Lung (tissue), 12 donors: ENCODE data around the gene UBXN1. TPM values are rescaled to one million over a fixed set of nuclear protein-coding genes. Genes with fewer than 3 reads are reported as not detected.

Experiments used
- ATAC-seq: fragments of 200-7000 bp; cut with Tn5 transposase; one replicate; pipeline ENCODE4 v1.9.1; 2020; ENCODE audit warnings: moderate number of reproducible peaks; ENCODE audit not compliant: insufficient read depth, low FRiP score
- DNase-seq, 3 donors: peaks; one replicate each; pipeline ENCODE4 v3.0.0-alpha.2; 2013 to 2017
- H3K27ac ChIP-seq, 2 donors: one replicate each; pipeline ENCODE4 v1.5.1; 2013; ENCODE audit warnings: mild to moderate bottlenecking in 2 of 2, moderate library complexity in 2 of 2, control low read depth in 1 of 2, inconsistent platforms in 1 of 2, low read depth in 1 of 2, low read length in 1 of 2
- H3K27me3 ChIP-seq, 3 donors: one replicate each; pipeline ENCODE4 v1.5.1; 2013; ENCODE audit warnings: low read length in 2 of 3; ENCODE audit not compliant: control insufficient read depth in 3 of 3, insufficient read depth in 3 of 3
- H3K36me3 ChIP-seq, 4 donors: one replicate each; pipeline ENCODE4 v1.5.1; 2013; ENCODE audit warnings: low read length in 4 of 4, mild to moderate bottlenecking in 1 of 4, moderate library complexity in 1 of 4; ENCODE audit not compliant: control insufficient read depth in 4 of 4, insufficient read depth in 4 of 4
- H3K4me1 ChIP-seq, 5 donors: one replicate each; pipeline ENCODE4 v1.5.1; 2013; ENCODE audit warnings: low read length in 5 of 5, mild to moderate bottlenecking in 2 of 5, moderate library complexity in 1 of 5; ENCODE audit not compliant: control insufficient read depth in 5 of 5, insufficient read depth in 5 of 5
- H3K4me3 ChIP-seq: one replicate; pipeline ENCODE4 v1.5.1; 2013; ENCODE audit warnings: mild to moderate bottlenecking, control low read depth, moderate library complexity
- H3K9ac ChIP-seq, 2 donors: one replicate each; pipeline ENCODE4 v1.5.1; 2013; ENCODE audit warnings: low read length in 2 of 2, control low read depth in 1 of 2; ENCODE audit not compliant: insufficient read depth in 1 of 2
- H3K9me3 ChIP-seq, 4 donors: one replicate each; pipeline ENCODE4 v1.5.1; 2013; ENCODE audit warnings: low read length in 3 of 4, mild to moderate bottlenecking in 1 of 4, moderate library complexity in 1 of 4; ENCODE audit not compliant: control insufficient read depth in 4 of 4, insufficient read depth in 3 of 4
- CTCF ChIP-seq: IDR thresholded peaks from 2 replicates; pipeline ENCODE4 v1.5.1; 2012; ENCODE audit warnings: mild to moderate bottlenecking; ENCODE audit errors: control extremely low read depth, extremely low read depth
- WGBS, 2 donors: extraction: QIAGEN DNeasy Blood & Tissue Kit; methylation state at CpG; one replicate each; pipeline ENCODE4 v1.1.7; 2013; 5-methylcytosine and 5-hydroxymethylcytosine counted together
- polyA plus RNA-seq, 2 donors: library from polyadenylated mRNA; stranded (reverse); fragments of 200-250 nt; gene quantifications; one replicate each; pipeline ENCODE4 v1.2.1, GENCODE V29; 2013
- total RNA-seq, 2 donors: library from RNA; depleted of rRNA in 1 of 2; stranded (reverse); fragments of >200 nt in 1 of 2; gene quantifications; one replicate each; pipeline ENCODE4 v1.2.1, GENCODE V29; 2014 to 2021
- donor health status: control.
- donor health status: control.
- donor health status: Bipolar disorder and iron deficiency.
- donor health status: healthy.
- donor health status: DM: yes; HTN: yes; CAD: no.

UBXN1 gene
- total and polyA plus RNA-seq, 4 donors = 54.8 to 168 (median 114) TPM

DNA sequence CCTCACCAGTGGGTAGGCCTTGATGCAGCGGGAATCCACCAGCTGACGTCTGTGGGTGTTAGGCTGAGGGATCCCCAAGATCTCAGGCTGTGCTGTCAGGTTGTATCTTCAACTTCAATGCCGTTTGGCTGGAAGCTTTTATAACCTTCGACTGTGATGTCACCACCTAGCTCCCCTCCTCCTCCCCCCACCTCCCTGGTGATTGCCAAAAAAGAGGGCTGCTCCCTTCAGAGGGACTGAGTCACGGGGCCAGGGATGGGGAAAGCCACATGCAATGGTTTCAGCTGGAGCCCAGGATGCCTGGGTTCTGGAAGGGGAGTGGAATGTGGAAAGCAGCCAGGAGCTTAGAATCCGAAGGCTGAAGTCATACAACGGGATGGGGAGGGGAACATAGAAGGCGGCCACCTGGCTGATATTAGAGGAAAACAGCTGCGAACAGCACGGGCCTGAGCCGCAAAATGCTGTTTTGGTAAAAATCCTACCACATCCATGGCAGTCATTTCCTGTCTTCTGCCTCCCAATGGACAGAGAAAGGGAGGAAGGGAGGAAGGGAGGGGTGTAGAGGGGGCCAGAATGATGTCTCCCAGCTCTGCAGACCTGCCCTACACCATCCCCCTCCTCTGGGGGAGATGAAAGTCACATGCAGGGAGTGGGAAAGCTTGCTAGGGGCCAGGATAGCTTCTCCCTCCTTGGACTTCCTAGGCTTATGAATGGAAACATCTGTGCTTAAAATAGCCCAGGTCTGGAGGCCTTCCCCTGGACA, 10.7 kb upstream of the UBXN1 start, which contains the start of gene LRRN4CL:
Gene LRRN4CL, minus strand, starts transcription at position 110 of the 763 bp plus-strand sequence. CDS start 1,022 bp downstream, outside the sequence.
- ATAC-seq (peak; percentile 39), DNase-seq (peak in 1 of 3 donors; percentile 19)
- Histone ChIP-seq H3K4me3 (no peak within 1 kb of the TSS), H3K9ac (no peak within 1 kb of the TSS), H3K36me3 (peaks cover 4 to 30% (median 26%) of the 10 kb centered on the region in 4 donors), H3K27me3 (peaks cover 0 to 13% (median 9%) of the 10 kb centered on the region in 3 donors), H3K4me1 (peaks cover 0 to 4% (median 0%) of the 10 kb centered on the region in 5 donors), H3K27ac (no peak within 1 kb of the TSS), H3K9me3 (peaks cover 0 to 2% (median 0%) of the 10 kb centered on the region in 4 donors)
- 72 to 83% methylated on average over 11 of the region's 11 CpGs for WGBS, 2 donors
- TF ChIP-seq CTCF = no peak

DNA sequence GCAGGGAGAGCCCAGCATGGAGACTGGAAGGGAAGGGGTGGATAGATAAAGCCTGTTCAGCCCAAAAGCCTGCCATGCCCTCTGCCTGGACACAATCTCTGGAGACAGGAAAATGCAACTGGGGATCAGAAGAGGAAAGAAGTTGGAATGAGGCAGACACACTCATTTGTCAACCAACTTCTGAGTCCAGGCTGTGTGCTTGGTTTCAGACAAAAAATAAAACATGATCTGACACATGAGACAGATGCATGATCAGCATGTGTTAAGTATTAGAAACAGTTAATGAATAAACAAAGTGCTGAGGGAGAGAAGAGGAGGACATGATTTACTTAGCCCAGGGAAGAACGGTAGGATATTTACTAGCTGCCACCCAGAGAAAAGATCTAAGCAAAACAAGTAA, 9.6 kb upstream of the UBXN1 start:
- Histone ChIP-seq H3K4me3 (no peak overlapping the region), H3K27ac (no peak overlapping the region)
- DNase-seq = no peak

GRCh38 chr11:62687508-62688396, 8.9 kb upstream of the UBXN1 start:
- peaks cover 0 to 3% (median 0%) of the 10 kb centered on the region in 5 donors for H3K4me1 ChIP-seq
- peaks cover 0 to 2% (median 0%) of the 10 kb centered on the region in 4 donors for H3K9me3 ChIP-seq
- no peak overlapping the region for H3K4me3 ChIP-seq
- peak; percentile 4 for ATAC-seq
- H3K36me3 ChIP-seq = peaks cover 4 to 25% (median 16%) of the 10 kb centered on the region in 4 donors
- DNase-seq = peak in 1 of 3 donors; percentile 40
- TF ChIP-seq CTCF = no peak
- H3K27ac ChIP-seq = no peak overlapping the region
- peaks cover 0 to 13% (median 9%) of the 10 kb centered on the region in 3 donors for H3K27me3 ChIP-seq
- no peak overlapping the region for H3K9ac ChIP-seq
- WGBS, 2 donors = 31 to 35% methylated on average over 71 to 74 of the region's 74 CpGs

More for the DNA sequence above, 9.6 kb upstream of the UBXN1 start:
- H3K4me1 ChIP-seq = peaks cover 0 to 3% (median 0%) of the 10 kb centered on the region in 5 donors
- peaks cover 0 to 13% (median 9%) of the 10 kb centered on the region in 3 donors for H3K27me3 ChIP-seq
- H3K36me3 ChIP-seq = peaks cover 4 to 30% (median 21%) of the 10 kb centered on the region in 4 donors
- TF ChIP-seq CTCF = no peak
- no peak for ATAC-seq
- H3K9me3 ChIP-seq = peaks cover 0 to 2% (median 0%) of the 10 kb centered on the region in 4 donors
- 59 to 67% methylated on average over 1 of the region's 1 CpG for WGBS, 2 donors
- H3K9ac ChIP-seq = no peak overlapping the region
